Peyer's patch (tissue), 4 donors: ENCODE data around the gene PHACTR3. TPM values are rescaled to one million over a fixed set of nuclear protein-coding genes. Genes with fewer than 3 reads are reported as not detected.

Source experiments
- DNase-seq, 3 donors: peaks; one replicate each; pipeline ENCODE4 v3.0.0-alpha.2; 2017 to 2019
- H3K27ac ChIP-seq, 4 donors: fragments of 200-600 bp; sonication (generic); one replicate each; pipeline ENCODE4 v1.5.1; 2016 to 2019
- H3K27me3 ChIP-seq, 2 donors: fragments of 200-600 bp; sonication (generic); one replicate each; pipeline ENCODE4 v1.5.1; 2019
- H3K36me3 ChIP-seq, 3 donors: fragments of 200-600 bp; sonication (generic); one replicate each; pipeline ENCODE4 v1.5.1; 2016 to 2019
- H3K4me1 ChIP-seq, 4 donors: fragments of 200-600 bp; sonication (generic); one replicate each; pipeline ENCODE4 v1.5.1; 2016 to 2019
- H3K4me3 ChIP-seq, 4 donors: fragments of 200-600 bp; sonication (generic); 1 replicate in 3 of 4; 2 replicates in 1 of 4; pipeline ENCODE4 v1.5.1; 2016 to 2019; ENCODE audit warnings: mild to moderate bottlenecking in 1 of 4
- H3K9me3 ChIP-seq, 4 donors: fragments of 200-600 bp; sonication (generic); one replicate each; pipeline ENCODE4 v1.5.1; 2016 to 2019; ENCODE audit warnings: mild to moderate bottlenecking in 1 of 4
- CTCF ChIP-seq, 6 experiments: fragments of 450-650 bp in 4 of 6; fragments of 200-600 bp in 2 of 6; sonication (generic) in 1 of 6; IDR thresholded peaks; one replicate each; pipeline ENCODE4 v1.5.1; 2017 to 2019; ENCODE audit warnings: antibody characterized with exemption in 6 of 6, mild to moderate bottlenecking in 3 of 6, moderate library complexity in 1 of 6
- POLR2A ChIP-seq, 2 donors: fragments of 450-650 bp; IDR thresholded peaks; one replicate each; pipeline ENCODE4 v1.5.1; 2017; ENCODE audit warnings: antibody characterized with exemption in 2 of 2, mild to moderate bottlenecking in 2 of 2, moderate library complexity in 2 of 2
- total RNA-seq, 4 donors: library from RNA; depleted of rRNA; stranded (reverse); fragments of >200 nt; gene quantifications; one replicate each; pipeline ENCODE4 v1.1.0, GENCODE V29; 2016

The PHACTR3 gene
- total RNA-seq, 4 donors from 2014 or later: 14.9 to 31.5 (median 22.9) TPM

- no peaks in the 10 kb centered on the region for H3K9me3 ChIP-seq
- H3K4me3 ChIP-seq: no peak overlapping the region
- peaks cover 0 to 50% (median 16%) of the 10 kb centered on the region in 4 donors for H3K4me1 ChIP-seq
- H3K27ac ChIP-seq: peak overlapping the region in 1 of 4 donors; percentile 99
- no peaks in the 10 kb centered on the region for H3K36me3 ChIP-seq
- TF ChIP-seq POLR2A (IDR thresholded peaks at IDR 0.05): no peak
- TF ChIP-seq CTCF (IDR thresholded peaks at IDR 0.05): no peak
- DNase-seq: no peak
- no peaks in the 10 kb centered on the region for H3K27me3 ChIP-seq
Observed at GRCh38 chr20:59823491-59824259, 219.3 kb downstream of the PHACTR3 start.

GRCh38 chr20:59824711-59825562 lies 220.6 kb downstream of the PHACTR3 start:
- TF ChIP-seq POLR2A (IDR thresholded peaks at IDR 0.05) (no peak), CTCF (IDR thresholded peaks at IDR 0.05) (no peak)
- Histone ChIP-seq H3K9me3 (no peaks in the 10 kb centered on the region), H3K27ac (peak overlapping the region in 2 of 4 donors; percentile 60 to 99), H3K27me3 (no peaks in the 10 kb centered on the region), H3K4me3 (no peak overlapping the region), H3K4me1 (peaks cover 0 to 50% (median 16%) of the 10 kb centered on the region in 4 donors), H3K36me3 (no peaks in the 10 kb centered on the region)
- peak in 1 of 3 donors; percentile 43 for DNase-seq

- Histone ChIP-seq H3K36me3 (no peaks in the 10 kb centered on the region), H3K9me3 (no peaks in the 10 kb centered on the region), H3K27ac (peak overlapping the region in 3 of 4 donors; percentile 60 to 99 (median 83)), H3K4me1 (peaks cover 0 to 44% (median 16%) of the 10 kb centered on the region in 4 donors), H3K4me3 (no peak overlapping the region), H3K27me3 (no peaks in the 10 kb centered on the region)
- no peak for TF ChIP-seq POLR2A (IDR thresholded peaks at IDR 0.05)
- no peak for TF ChIP-seq CTCF (IDR thresholded peaks at IDR 0.05)
- DNase-seq: no peak
Observed at GRCh38 chr20:59825563-59825920, 221.2 kb downstream of the PHACTR3 start.

- Histone ChIP-seq H3K27ac (peak overlapping the region in 3 of 4 donors; percentile 83 to 99 (median 96)), H3K4me1 (peaks cover 0 to 39% (median 16%) of the 10 kb centered on the region in 4 donors), H3K27me3 (no peaks in the 10 kb centered on the region), H3K4me3 (no peak overlapping the region), H3K36me3 (no peaks in the 10 kb centered on the region), H3K9me3 (no peaks in the 10 kb centered on the region)
- TF ChIP-seq POLR2A (IDR thresholded peaks at IDR 0.05) (peak; percentile 90 to 95), CTCF (IDR thresholded peaks at IDR 0.05) (peak in 3 of 6 experiments; percentile 25 to 40 (median 37))
- peak in 2 of 3 donors; percentile 93 to 96 for DNase-seq
Observed at GRCh38 chr20:59825944-59826759, 221.8 kb downstream of the PHACTR3 start.
